DND-41 (cell line): ENCODE measurements around the gene CTRL.

Experiments used
- ATAC-seq: fragments of 200-7000 bp; cut with Tn5 transposase; 3 replicates; pipeline ENCODE4 v1.9.1; 2021; ENCODE audit warnings: low read depth; ENCODE audit not compliant: insufficient read depth
- DNase-seq: peaks from one replicate; pipeline ENCODE4 v3.0.0-alpha.2; 2020
- H2AFZ ChIP-seq: 2 replicates; pipeline ENCODE4 v1.6.0; 2012; ENCODE audit warnings: low read depth, low read length
- H3K27ac ChIP-seq: 2 replicates; pipeline ENCODE4 v1.5.1; 2012; ENCODE audit warnings: low read length, inconsistent platforms
- H3K27me3 ChIP-seq: fragments of 200-600 bp; sonication (generic); 2 replicates; pipeline ENCODE4 v1.6.0; 2012; ENCODE audit warnings: low read length, mild to moderate bottlenecking, inconsistent platforms; ENCODE audit not compliant: insufficient read depth, poor library complexity
- H3K36me3 ChIP-seq: 2 replicates; pipeline ENCODE4 v1.5.1; 2012; ENCODE audit warnings: low read length, inconsistent platforms; ENCODE audit not compliant: insufficient read depth
- H3K4me1 ChIP-seq: 2 replicates; pipeline ENCODE4 v1.5.1; 2012; ENCODE audit warnings: mild to moderate bottlenecking, low read length; ENCODE audit not compliant: insufficient read depth
- H3K4me2 ChIP-seq: 2 replicates; pipeline ENCODE4 v1.6.0; 2012; ENCODE audit warnings: mild to moderate bottlenecking, moderate library complexity, low read length, inconsistent platforms; ENCODE audit not compliant: insufficient read depth
- H3K4me3 ChIP-seq, 2 experiments: fragments of 200-600 bp in 1 of 2; shearing (Covaris generic) in 1 of 2; 2 replicates each; pipeline ENCODE4 v1.5.1; 2012 to 2016; ENCODE audit warnings: inconsistent platforms in 2 of 2, low read length in 2 of 2, mild to moderate bottlenecking in 2 of 2, low read depth in 1 of 2, moderate library complexity in 1 of 2
- H3K79me2 ChIP-seq: 2 replicates; pipeline ENCODE4 v1.6.0; 2012; ENCODE audit warnings: low read length, inconsistent platforms; ENCODE audit not compliant: insufficient read depth
- H3K9ac ChIP-seq: 2 replicates; pipeline ENCODE4 v1.6.0; 2012; ENCODE audit warnings: low read depth, mild to moderate bottlenecking, inconsistent platforms, low read length, moderate library complexity
- H3K9me3 ChIP-seq: 2 replicates; pipeline ENCODE4 v1.5.1; 2012; ENCODE audit warnings: low read length, moderate library complexity, mild to moderate bottlenecking, inconsistent platforms; ENCODE audit not compliant: insufficient read depth, severe bottlenecking
- H4K20me1 ChIP-seq: 2 replicates; pipeline ENCODE4 v1.6.0; 2012; ENCODE audit warnings: low read length; ENCODE audit not compliant: insufficient read depth
- EZH2 ChIP-seq: IDR thresholded peaks from 3 replicates; pipeline ENCODE4 v1.6.1; 2012; ENCODE audit warnings: borderline replicate concordance, low read depth, mild to moderate bottlenecking, moderate library complexity, low read length, inconsistent platforms; ENCODE audit not compliant: severe bottlenecking
- TF ChIP-seq, protein P1 (sequence below): IDR thresholded peaks from 2 replicates; pipeline ENCODE4 v1.5.1; 2012; ENCODE audit warnings: borderline replicate concordance, low read length, moderate library complexity, mild to moderate bottlenecking; ENCODE audit not compliant: poor library complexity, severe bottlenecking; ENCODE audit errors: extremely low read depth

The CTRL gene

DNA sequence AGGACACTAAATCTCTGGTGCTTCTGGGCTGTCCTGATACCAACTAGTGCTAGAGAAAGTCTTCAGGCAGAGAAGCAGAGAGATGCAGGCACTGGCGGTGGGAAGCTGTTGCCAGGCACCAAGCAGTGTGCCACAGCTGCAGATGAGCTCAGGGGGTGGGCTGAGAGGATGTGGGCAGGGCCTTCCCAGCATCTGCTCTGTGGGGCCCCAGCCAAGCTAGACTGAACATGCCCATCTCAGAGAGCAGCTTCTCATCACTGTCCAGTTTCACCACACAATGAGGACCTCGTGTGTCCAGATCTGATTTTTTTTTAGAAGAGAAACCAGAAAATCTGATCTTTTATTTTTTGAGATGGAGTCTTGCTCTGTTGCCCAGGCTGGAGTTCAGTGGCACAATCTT lies 21.5 kb downstream of the CTRL start:
- DNase-seq = peak; percentile 84
- Histone ChIP-seq H3K79me2 (peaks cover 3% of the 10 kb centered on the region; the same call in 1 of the 2 replicates), H3K36me3 (peaks cover 33% of the 10 kb centered on the region), H4K20me1 (peaks cover 17% of the 10 kb centered on the region), H3K9ac (no peak overlapping the region), H3K4me1 (peaks cover 18% of the 10 kb centered on the region), H2AFZ (no peak overlapping the region), H3K9me3 (no peaks in the 10 kb centered on the region), H3K27me3 (no peaks in the 10 kb centered on the region), H3K27ac (no peak overlapping the region), H3K4me2 (no peak overlapping the region), H3K4me3 (no peak overlapping the region)
- TF ChIP-seq, protein P1, sequence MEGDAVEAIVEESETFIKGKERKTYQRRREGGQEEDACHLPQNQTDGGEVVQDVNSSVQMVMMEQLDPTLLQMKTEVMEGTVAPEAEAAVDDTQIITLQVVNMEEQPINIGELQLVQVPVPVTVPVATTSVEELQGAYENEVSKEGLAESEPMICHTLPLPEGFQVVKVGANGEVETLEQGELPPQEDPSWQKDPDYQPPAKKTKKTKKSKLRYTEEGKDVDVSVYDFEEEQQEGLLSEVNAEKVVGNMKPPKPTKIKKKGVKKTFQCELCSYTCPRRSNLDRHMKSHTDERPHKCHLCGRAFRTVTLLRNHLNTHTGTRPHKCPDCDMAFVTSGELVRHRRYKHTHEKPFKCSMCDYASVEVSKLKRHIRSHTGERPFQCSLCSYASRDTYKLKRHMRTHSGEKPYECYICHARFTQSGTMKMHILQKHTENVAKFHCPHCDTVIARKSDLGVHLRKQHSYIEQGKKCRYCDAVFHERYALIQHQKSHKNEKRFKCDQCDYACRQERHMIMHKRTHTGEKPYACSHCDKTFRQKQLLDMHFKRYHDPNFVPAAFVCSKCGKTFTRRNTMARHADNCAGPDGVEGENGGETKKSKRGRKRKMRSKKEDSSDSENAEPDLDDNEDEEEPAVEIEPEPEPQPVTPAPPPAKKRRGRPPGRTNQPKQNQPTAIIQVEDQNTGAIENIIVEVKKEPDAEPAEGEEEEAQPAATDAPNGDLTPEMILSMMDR = no peak
- no peak for TF ChIP-seq EZH2
- ATAC-seq = peak; percentile 100

DNA sequence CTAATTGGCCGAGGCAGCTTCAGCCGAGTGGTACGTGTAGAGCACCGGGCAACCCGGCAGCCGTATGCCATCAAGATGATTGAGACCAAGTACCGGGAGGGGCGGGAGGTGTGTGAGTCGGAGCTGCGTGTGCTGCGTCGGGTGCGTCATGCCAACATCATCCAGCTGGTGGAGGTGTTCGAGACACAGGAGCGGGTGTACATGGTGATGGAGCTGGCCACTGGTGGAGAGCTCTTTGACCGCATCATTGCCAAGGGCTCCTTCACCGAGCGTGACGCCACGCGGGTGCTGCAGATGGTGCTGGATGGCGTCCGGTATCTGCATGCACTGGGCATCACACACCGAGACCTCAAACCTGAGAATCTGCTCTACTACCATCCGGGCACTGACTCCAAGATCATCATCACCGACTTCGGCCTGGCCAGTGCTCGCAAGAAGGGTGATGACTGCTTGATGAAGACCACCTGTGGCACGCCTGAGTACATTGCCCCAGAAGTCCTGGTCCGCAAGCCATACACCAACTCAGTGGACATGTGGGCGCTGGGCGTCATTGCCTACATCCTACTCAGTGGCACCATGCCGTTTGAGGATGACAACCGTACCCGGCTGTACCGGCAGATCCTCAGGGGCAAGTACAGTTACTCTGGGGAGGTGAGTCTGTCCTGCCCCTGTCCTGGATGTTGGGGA lies 22.5 kb downstream of the CTRL start:
- peaks cover 17% of the 10 kb centered on the region for H4K20me1 ChIP-seq
- H3K4me1 ChIP-seq = peaks cover 18% of the 10 kb centered on the region
- no peak overlapping the region for H3K27ac ChIP-seq
- no peaks in the 10 kb centered on the region for H3K27me3 ChIP-seq
- peaks cover 6% of the 10 kb centered on the region; the same call in 1 of the 2 replicates for H3K79me2 ChIP-seq
- no peak overlapping the region for H2AFZ ChIP-seq
- no peak for TF ChIP-seq EZH2
- TF ChIP-seq, protein P1 = peak; percentile 4
- DNase-seq = no peak
- ATAC-seq = no peak
- no peak overlapping the region for H3K9ac ChIP-seq
- no peak overlapping the region for H3K4me3 ChIP-seq
- H3K36me3 ChIP-seq = peaks cover 27% of the 10 kb centered on the region
- H3K9me3 ChIP-seq = no peaks in the 10 kb centered on the region
- no peak overlapping the region for H3K4me2 ChIP-seq

DNA sequence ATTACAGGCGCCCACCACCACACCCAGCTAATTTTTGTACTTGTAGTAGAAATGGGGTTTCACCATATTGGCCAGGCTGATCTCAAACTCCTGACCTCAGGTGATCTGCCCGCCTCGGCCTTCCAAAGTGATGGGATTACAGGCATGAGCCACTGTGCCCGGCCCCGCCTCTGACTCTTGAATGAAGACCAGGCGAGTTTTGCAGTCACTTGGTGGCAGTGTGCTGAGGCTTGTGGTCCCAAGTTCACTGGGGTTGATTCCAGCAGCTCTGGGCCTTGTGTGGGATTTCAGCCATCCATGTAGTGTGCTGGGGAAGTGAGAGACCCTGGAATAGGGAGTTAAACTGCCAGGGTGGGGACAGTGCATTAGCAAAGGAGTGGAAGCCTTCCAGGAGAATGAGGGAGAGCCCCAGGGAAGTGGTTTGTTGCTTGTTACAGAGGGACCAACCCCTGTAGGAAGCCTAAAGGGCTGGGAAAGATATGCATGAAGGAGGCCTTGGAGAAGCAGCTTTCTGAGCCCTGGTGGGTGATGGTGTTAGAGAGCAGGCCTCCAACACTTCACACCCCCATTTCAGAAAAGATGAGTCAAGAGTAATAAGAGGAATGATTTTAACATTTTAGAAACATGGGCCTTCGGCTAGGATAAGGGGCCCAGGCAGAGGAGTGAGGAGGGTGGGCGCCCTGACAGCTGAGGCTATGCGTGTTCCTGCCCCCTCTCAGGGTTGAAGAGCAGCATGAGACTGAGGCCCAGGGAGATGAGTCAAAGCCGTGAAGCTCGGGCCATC lies 24.1 kb downstream of the CTRL start:
- H3K79me2 ChIP-seq = peaks cover 11% of the 10 kb centered on the region
- H2AFZ ChIP-seq = no peak overlapping the region
- H3K4me2 ChIP-seq = no peak overlapping the region
- DNase-seq = no peak
- no peak for ATAC-seq
- no peak overlapping the region for H3K9ac ChIP-seq
- H3K36me3 ChIP-seq = peaks cover 27% of the 10 kb centered on the region
- H3K9me3 ChIP-seq = no peaks in the 10 kb centered on the region
- H3K27me3 ChIP-seq = no peaks in the 10 kb centered on the region
- peaks cover 17% of the 10 kb centered on the region for H4K20me1 ChIP-seq
- no peak overlapping the region for H3K4me3 ChIP-seq
- H3K27ac ChIP-seq = no peak overlapping the region
- peaks cover 18% of the 10 kb centered on the region for H3K4me1 ChIP-seq
- no peak for TF ChIP-seq EZH2
- TF ChIP-seq, protein P1 = no peak
